Erythroblast (primary cell): Measurements from ENCODE around the gene CAMSAP3.

Experiments used
- GATA1 ChIP-seq: IDR thresholded peaks from 2 replicates; pipeline ENCODE4 v1.6.1; 2011; ENCODE audit warnings: low read depth, mild to moderate bottlenecking, control low read depth, low read length, moderate library complexity
- POLR2A ChIP-seq: IDR thresholded peaks from 2 replicates; pipeline ENCODE4 v1.6.1; 2011; ENCODE audit warnings: mild to moderate bottlenecking, low read length

- no peak for TF ChIP-seq POLR2A
- no peak for TF ChIP-seq GATA1
Observed at GRCh38 chr19:7600721-7601120, 5.1 kb downstream of the CAMSAP3 start.
